ENCODE measurements around the gene KIFBP.
"Not testable (repeated sequence)": the region's sequence is repeated elsewhere in the genome, so short reads cannot be mapped to it uniquely, and the experiment has no call there.

Gene KIFBP, protein sequence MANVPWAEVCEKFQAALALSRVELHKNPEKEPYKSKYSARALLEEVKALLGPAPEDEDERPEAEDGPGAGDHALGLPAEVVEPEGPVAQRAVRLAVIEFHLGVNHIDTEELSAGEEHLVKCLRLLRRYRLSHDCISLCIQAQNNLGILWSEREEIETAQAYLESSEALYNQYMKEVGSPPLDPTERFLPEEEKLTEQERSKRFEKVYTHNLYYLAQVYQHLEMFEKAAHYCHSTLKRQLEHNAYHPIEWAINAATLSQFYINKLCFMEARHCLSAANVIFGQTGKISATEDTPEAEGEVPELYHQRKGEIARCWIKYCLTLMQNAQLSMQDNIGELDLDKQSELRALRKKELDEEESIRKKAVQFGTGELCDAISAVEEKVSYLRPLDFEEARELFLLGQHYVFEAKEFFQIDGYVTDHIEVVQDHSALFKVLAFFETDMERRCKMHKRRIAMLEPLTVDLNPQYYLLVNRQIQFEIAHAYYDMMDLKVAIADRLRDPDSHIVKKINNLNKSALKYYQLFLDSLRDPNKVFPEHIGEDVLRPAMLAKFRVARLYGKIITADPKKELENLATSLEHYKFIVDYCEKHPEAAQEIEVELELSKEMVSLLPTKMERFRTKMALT

DNA sequence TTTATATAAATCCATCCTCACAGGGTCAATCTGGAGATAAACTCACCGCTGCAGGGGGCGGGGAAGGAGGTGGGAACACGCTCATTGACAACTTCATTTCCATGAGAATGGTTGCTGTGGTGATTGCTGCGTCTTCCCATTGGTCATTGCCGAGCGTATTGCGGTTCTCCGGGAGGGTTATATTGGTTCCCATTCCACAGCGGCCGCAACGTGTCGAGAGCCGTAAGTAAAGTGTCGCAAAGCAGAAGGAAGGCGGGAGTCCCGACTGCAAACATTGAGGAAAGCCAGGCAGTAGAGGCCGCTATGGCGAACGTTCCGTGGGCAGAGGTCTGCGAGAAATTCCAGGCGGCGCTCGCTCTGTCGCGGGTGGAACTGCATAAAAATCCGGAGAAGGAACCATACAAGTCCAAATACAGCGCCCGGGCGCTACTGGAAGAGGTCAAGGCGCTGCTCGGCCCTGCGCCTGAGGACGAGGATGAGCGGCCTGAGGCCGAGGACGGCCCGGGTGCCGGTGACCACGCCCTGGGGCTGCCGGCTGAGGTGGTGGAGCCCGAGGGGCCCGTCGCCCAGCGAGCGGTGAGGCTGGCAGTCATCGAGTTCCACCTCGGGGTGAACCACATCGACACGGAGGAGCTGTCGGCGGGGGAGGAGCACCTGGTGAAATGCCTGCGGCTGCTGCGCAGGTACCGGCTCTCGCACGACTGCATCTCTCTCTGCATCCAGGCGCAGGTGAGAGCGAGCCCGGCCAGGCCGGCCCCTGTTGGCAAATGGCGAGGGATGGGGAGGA, at the start of gene KIFBP:
Gene KIFBP (plus strand): TSS at position 274 of the 787 bp plus-strand sequence. CDS start 30 bp downstream, at position 304.
- DNase-seq, result peak; percentile 64

DNA sequence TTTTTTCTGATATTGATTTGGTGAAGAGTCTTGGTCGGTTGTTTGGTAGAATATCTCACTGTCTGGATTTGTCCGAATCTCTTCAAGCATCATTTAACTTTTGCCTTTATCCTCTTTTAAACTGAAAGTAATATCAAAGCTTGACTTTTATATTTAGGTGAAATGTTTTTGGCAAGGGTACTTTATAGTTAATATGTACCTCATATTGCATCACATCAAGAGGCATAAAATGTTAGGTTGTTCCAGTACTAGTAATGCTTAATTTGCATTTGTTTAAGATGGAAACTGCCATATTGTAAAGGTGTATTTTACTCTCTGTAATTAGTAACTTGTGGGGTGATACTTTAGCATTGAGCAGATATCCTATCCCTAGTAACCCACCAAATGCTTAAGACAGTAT, 49.7 kb upstream of the KIFBP start:
- DNase-seq, result no peak

DNA sequence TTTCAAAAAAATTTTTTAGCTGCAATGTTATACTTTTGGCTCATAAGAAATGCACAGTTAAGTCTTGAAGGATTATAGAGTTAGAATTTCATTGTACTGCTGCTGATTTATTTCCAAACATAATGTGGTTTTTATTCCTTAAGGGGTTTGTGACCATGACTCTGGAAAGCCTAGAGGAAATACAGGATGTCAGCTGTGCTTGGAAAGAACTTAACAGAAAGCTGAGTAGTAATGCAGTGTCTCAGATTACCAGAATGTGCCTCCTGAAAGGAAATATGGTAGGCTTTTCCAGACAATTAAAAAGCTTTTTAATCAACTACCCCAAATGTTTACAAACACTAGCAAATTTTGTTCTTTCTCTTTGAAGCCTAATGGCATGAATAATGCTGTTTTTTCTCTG, 47.7 kb upstream of the KIFBP start:
- not testable (repeated sequence) for DNase-seq

DNA sequence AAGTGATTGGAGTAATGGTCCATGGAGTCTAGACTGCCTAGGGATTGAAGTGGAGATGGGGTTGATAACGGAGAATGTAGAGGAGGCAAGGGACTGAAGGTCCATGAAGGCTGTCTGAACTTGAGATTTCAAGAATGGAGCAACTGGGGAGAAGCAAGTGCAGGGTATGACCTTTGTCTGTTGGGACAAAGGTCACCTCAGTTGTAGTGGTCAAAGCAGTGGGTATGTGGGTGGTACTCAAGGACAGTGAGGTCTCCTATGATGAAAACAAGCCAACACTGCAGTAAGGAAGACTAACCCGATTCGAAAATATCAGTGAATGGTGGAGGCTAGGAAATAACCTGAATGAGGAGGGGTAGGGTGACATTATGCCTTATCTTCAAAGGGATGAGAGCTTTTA, 38.0 kb upstream of the KIFBP start:
- DNase-seq, result no peak

DNA sequence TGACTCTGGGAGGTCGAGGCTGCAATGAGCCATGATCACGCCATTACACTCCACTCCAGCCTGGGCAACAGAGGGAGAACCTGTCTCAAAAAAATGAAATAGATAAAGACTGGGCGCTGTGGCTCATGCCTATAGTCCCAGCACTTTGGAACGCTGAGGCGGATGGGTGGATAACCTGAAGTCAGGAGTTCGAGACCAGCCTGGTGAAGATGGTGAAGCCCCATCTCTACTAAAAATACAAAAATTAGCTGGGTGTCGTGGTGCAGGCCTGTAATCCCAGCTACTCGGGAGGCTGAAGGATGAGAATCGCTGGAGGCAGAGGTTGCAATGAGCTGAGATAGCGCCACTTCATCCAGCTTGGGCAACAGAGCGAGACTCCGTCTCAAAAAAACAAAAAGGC, 33.7 kb upstream of the KIFBP start:
- no peak for DNase-seq

DNA sequence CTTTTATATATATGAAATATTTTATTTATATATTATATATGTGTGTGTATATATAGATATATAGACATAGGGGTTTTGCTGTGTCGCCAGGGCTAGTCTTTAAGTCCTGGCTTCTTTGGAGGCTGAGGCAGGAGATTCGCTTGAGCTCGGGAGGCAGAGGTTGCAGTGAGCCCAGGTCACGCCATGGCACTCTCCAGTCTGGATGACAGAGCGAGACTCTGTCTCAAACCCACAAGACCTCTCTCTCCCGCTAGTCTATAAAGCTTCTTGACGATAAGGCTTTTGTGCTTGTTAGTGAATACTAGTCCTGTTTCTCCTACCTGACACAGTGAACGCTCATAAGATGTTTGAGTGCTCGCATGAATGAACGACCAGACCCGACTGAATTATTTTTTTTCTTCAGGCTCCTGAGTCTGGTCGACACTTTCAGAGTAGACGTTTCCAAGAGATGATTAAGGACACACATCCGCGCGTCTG, 33.2 kb upstream of the KIFBP start:
- DNase-seq, result no peak

DNA sequence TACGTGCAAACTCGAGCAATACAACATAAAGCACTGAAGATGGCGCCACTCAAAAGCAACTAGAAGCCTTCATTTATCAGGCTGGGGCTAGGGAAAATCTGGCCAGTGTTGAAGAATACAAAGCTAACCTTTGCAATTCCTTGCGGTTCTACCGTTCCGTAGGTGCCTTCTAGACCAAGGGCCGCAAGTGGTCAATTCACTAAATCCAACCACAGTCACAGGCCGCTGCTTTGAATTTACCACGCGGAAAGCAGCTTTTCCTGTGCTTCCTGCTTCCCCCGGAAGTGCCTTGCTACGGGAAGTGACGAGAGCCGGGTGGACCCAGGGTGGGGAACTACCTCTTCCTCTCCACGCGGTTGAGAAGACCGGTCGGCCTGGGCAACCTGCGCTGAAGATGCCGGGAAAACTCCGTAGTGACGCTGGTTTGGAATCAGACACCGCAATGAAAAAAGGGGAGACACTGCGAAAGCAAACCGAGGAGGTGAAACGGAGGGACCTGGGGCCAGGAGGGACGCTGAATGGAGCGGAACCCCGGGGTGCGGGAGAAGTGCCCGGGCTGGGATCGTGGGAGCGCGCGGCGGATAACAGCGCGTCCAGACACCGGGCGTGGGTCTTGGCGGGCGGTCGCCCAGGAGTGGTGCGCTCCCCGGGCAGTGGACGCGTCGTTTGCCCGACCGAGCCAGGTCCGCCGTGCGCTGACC, 32.6 kb upstream of the KIFBP start, which contains the start of gene DDX21:
Gene DDX21 (plus strand): TSS at position 339 of the 701 bp plus-strand sequence. CDS start 56 bp downstream, at position 395.
- DNase-seq, result peak; percentile 88

DNA sequence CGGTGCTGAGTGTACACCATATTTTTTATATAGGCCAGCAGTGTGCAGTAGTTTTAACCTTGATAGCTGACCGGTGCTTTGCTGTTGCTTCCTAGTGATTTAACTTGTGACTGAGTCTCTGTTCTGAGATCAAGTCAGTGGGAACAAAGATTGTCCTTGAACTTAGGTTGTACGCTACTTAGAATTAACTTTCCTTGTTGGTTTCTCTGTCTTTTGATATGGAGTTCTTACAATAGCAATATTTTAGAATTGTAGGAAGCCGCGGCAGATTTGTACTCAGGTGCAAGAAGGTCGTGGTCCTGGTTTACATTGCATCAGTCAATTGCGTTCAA, 31.4 kb upstream of the KIFBP start:
- no peak for DNase-seq

DNA sequence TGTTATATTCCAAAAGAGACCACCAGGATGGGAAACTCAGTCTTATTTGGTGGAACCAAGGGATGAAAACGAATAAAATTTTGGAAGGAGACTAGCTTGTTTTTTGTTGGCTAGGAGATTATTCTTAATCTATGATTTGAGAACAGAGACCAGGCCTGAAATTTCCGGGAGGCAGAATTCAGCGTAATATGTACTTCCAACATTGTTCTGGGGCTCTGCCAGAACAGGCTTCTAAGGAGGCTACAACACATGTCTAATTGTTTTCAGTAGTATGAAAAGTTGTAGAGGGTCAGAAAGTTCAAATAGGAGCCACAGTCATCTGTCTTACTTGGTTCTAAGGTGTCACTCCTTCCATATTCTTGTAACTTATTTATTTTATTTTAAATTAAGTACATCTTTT, 30.9 kb upstream of the KIFBP start:
- no peak for DNase-seq

DNA sequence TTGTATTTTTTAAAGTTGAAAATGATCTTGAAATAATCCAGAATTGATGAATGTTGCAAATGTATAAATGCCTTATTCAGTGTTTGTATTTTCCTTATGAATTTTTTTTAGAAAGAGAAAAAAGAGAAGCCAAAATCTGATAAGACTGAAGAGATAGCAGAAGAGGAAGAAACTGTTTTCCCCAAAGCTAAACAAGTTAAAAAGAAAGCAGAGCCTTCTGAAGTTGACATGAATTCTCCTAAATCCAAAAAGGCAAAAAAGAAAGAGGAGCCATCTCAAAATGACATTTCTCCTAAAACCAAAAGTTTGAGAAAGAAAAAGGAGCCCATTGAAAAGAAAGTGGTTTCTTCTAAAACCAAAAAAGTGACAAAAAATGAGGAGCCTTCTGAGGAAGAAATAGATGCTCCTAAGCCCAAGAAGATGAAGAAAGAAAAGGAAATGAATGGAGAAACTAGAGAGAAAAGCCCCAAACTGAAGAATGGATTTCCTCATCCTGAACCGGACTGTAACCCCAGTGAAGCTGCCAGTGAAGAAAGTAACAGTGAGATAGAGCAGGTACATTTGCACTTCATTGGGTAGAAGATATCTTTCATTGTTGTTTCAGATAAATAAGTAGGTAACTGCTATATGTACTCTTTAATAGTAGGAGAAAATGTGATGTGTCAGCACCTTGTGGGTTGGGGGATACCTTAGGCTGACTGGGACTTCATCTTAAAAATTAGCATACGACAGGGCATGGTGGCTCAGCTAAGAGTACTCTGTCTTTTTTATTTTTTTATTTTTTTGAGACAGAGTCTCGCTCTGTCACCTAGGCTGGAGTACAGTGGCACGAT, 28.7 kb upstream of the KIFBP start:
- DNase-seq, result no peak

DNA sequence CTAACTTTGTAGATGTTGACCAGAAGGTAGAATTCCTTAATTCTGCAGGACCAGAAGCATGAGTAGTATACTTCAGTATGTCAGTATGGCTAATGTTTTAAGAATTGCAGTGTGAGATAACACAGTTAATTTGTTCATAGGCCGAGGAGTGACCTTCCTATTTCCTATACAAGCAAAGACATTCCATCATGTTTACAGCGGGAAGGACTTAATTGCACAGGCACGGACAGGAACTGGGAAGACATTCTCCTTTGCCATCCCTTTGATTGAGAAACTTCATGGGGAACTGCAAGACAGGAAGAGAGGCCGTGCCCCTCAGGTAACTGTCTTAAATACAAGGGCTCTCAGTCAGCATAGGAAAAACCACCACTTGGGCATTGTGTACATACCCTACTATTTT, 25.5 kb upstream of the KIFBP start:
- DNase-seq, result no peak

DNA sequence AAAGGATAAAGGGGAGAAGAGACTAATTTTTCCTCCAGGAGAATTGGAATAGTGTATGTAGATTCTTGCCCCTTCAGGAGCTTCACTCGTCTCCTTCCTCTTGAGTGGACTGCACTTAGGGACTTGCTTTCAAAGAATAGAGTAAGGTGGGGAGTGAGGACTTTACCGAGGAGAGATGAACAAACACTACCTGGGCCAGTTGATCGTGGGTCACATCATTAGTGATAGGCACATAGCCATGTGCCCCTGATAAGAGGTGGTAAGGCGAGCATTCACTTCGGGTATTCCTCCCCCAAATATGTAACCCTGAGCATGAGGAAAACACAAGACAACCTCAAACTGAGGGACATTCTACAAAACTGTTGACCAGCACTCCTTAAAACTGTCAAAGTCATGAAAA, 14.6 kb upstream of the KIFBP start:
- DNase-seq, result no peak

DNA sequence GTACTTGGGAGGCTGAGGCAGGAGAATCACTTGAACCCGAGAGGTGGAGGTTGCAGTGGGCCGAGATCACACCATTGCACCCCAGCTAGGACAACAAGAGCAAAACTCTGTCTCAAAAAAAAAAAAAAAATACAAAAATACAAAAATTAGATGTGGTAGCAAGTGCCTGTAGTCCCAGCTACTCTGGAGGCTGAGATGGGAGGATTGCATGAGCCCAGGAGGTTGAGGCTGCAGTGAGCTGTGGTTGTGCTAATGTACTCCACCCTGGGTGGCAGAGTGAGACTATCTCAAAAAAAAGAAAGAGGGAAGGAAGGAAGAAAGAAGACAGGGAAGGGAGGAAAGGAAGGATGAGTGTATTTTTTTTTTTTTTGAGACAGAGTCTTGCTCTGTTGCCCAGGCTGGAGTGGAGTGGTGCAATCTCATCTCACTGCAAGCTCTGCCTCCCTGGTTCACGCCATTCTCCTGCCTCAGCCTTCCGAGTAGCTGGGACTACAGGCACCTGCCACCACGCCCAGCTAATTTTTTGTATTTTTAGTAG, 12.6 kb upstream of the KIFBP start:
- DNase-seq, result not testable (repeated sequence)

DNA sequence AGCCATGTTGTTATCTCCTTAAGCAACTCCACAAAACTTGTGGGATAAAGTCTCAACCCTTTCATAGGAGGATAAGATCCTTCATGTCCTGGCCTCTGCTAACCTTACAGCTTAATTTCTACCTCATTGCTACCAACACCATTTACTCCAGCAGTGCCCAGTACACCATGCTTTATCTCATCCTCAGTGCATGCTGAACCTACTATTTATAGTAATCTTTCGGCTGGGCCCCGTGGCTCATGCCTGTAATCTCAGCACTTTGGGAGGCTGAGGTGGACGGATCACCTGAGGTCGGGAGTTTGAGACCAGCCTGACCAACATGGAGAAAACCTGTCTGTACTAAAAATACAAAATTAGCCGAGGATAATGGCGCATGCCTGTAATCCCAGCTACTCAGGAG, 8.9 kb upstream of the KIFBP start:
- not testable (repeated sequence) for DNase-seq

DNA sequence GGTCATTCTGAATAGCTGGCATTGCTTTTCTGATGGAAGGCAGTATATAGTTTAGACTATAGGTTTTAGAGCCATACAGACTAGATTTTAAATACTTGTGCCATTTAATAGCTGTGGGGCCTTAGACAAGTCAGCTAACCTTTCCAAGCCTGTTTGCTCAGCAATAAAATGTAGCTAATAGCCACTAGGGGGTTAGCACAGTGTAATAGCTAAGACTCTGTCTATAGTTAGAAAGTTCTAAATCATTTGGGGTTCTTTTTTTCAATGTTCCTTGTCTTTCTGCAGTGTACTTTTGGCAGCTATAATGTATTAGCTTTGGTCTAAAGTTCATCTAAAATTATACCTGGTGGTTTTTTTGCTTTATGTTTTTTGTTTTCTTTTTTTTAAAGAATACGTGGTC, 7.5 kb upstream of the KIFBP start:
- DNase-seq, result no peak

DNA sequence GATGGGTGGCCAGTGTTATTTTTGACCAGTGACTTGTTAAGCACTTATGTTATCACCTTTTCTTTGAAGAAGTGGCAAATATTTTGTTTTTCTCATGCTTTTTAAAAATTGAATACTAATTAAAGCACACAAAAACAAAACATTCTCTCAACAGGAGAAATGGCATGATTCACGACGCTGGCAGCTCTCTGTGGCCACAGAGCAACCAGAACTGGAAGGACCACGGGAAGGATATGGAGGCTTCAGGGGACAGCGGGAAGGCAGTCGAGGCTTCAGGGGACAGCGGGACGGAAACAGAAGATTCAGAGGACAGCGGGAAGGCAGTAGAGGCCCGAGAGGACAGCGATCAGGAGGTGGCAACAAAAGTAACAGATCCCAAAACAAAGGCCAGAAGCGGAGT, 6.2 kb upstream of the KIFBP start:
- no peak for DNase-seq

DNA sequence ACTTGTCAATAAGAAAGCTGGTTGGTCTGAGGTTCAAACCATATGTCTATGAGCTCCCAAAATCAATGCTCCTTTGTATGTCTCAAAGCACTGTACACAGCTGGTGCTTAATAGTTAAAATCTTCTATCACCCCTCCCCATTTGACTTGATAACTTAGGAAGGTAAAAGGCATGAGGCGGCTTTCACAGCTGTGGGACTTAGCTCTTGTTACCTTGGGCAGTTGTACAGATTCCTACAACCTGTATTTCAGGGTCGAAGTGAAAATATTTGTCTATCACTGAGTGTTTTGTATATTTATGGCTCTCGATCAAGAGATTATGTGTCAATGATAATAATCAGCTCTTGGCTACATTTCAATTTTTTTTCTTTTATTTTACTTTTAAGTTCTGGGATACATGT, 992 bp upstream of the KIFBP start:
- DNase-seq, result no peak

DNA sequence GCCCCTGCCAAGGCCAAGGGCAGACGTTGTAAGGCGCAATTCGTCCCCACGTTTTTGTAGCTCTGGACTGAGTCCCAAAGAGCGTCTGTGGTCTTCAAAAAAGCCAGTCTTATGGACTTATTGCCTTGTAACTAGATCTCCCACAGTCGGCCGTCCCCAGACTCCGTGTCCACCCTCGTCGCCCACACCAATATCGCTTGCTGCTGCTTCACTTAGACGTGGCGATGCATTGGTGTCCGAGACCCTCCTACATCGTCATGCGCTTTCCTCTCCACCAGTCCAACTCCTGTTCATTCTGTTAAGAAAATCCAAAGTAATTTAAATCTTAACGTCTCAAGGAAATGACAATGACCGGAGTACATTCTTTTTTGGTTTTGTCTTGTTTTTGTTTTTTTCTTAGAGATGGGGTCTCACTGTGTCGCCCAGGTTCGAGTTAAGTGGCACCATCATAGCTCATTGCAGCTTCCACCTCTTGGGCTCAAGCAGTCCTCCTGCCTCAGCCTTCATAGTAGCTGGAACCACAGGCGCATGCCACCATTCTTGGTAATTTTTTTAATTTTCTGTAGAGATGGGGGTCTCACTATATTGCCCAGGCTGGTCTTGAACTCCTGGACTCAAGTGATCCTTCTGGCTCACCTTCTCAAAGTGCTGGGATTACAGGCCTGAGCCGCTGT, 851 bp downstream of the KIFBP start:
- DNase-seq, result no peak

DNA sequence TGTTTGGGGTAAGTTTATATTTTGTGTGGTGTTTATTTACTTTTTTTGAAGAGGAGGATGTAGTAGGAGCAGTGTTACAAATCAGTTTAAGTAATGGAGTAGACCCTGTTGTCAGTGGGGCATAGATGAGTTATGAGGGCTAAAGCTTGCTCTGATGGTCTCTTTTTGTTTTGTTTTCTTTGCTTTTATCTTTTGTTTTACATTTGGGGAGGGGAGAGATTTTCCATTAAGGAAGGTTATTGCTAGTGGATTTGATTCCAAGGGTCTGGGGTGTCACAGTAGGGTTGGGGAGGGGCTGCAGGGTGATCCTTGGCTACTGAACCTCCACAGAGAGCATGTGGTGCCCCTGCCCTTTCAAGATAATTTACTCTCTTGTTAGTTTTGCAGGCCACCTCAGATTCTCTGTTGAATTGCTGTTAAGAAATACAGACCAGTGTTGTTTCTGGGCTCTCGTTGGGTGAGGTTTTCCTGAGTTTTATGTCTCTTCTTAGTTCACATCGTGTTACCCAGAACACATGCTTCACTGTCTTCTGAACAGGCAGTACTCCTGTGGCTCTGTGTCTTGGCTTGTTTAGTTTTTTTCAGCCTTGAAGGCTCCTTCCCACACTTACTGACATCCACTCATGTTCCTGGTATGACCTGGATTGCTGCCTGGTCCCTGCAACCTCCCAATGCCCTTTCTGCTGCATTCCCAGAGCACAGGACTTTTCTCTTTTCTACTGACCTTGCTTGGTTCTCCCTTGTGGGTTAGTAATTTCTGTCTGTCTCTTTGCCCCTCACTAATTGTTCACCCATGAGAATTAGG, 4.2 kb downstream of the KIFBP start:
- DNase-seq, result no peak

DNA sequence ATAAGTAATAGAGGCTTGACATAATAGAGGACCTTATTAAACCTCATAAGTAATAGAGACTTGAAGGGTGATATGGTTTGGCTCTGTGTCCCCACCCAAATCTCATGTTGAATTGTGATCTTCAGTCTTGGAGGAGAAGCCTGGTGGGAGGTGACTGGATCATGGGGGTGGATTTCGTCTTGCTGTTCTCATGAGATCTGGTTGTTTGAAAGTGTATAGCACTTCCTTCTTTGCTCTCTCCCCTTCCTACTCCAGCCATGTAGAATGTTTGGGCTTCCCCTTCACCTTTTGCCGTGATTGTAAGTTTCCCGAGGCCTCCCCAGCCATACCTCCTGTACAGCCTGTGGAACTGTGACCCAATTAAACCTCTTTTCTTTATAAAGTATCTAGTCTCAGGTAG, 8.6 kb downstream of the KIFBP start:
- no peak for DNase-seq

Data from 8988T (cell line).